NCI-H1092 treated with DMSO at 0.1 percent for 48 hours (cell line): Measurements from ENCODE around the gene DPM1.

Experiments used
- DNase-seq: peaks from one replicate; lab custom pipeline; 2025; lab: John Stamatoyannopoulos, UW

The DPM1 gene

GRCh38 chr20:50930139-50930975 is 28.0 kb downstream of the DPM1 start:
- peak; percentile 45 for DNase-seq

DNA sequence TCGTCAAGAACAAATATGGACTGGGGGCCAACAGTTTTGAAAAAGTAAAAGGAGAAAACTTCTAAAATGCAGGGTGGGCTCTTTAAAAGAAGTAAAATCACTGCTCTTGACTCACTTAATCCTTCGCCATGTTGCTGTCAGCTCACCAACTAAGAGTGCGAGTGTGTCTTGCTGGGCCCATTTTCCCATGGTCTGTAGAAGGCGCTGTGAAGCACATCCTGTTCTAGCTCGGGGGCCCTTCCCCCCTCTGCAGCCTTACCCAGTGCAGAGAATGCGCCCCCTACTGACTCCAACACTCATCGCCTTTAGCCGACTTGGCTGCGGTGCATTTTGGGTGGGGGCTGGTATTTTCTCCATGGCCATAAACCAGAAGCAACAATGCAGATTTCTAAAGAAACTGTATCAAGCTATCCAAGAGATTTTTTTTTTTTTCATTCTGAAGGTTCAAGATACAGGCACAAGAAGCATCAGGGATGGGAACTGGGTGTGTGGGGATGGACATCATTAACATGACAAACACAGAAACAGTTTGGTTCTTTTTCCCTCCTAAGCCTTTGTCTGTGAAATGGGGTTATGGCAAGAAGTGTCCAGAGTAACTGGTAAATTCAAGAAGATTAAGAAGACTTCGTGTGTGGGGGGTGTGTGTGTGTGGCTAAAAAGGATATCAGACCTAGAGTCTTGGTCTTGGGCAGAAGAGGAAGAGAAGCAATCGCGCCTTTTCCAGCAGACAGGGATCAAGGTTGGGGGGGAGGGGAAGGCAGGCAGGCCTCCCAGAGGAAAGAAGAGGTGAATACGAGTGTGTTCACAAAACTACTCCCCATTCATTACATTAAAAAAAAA is 28.8 kb downstream of the DPM1 start:
- DNase-seq: peak; percentile 82

DNA sequence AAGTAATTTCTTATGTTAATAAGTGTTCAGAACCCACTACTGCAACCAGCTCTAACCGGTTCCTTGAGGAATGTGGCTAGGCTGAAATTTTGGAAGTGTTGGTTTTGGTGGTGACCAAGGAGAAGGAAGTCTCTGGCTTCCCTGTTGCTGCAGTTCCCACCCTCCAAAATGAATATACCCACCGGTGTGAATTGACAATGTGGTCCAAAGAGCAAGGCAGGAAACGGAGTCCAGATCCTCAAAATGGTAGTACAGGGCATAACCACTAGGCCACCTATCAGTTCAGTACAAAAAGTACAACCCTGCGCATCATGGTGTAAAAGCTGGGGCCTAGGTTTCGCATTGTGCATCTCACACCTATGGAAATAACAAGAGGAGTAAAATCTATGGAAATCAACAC is 29.9 kb downstream of the DPM1 start:
- no peak for DNase-seq

DNA sequence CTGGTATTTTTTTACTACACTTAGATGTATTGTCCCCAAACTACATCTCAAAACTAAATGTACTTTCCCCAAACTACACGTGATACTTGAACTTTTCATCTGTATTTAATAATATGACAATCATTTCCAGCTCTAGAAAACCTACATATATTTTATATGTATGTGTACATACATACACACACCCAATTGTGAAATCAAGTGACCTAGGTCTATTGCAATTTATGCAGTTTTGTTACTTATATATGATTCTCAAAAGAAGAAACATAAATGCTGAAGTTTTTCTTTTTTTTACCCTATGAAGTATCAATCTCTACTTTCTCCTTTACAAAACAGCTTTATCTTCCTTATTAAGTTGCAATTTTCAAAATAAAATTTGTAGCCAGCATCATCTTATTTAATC is 31.8 kb downstream of the DPM1 start:
- no peak for DNase-seq

GRCh38 chr20:50924261-50924920 is 33.9 kb downstream of the DPM1 start:
- no peak for DNase-seq

DNA sequence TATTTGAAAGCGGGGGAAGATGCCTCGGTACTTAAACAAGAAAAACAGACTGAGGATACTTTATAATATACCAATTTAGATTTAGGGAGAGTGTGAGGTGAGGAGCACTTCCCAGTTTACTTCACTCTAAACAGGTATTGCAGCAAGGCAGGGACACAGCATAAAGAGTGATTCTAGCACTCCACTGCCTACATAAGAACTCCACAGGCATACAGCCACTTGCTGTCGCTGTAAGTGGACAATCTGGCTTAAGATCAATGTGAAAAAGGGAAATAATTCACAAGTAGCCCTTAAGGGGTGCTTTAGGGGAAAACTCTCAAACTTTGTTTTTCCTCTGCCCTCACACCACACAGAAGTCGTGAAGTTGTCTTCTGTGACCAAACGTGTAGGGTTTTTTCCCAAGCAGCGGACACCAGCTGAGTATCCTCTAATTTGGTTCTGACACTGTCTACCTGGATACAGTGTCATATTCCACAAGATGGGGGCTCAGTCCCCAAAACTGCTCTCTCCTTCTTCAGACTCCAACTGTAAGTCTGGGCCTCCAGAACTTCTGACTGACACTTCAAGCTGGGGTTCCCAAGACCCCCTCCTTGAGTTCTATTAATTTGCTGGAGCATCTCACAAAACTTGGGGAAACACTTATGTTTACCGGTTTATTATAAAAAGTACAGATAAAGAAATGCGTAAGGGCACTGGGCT is 36.4 kb downstream of the DPM1 start:
- no peak for DNase-seq

DNA sequence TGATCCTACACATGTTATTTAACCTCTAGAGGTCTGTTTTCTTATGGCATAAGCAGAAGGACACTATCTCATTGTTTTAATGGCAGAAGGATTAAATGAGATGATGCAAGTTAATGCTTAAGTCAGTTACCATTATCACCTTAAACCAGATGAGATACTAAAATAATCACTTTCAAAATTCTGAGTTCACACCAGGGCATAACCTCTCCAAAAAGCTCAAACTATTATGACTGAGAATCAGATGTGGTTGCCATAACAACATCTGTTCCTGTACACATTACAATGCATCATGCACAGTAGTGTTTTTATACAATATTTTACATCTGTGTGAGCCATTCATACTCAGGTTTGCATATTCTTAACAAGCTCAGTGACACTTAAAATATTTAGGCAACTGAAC is 37.3 kb downstream of the DPM1 start:
- no peak for DNase-seq

- DNase-seq: no peak
These were observed 38.8 kb downstream of the DPM1 start for GRCh38 chr20:50919567-50919966.

GRCh38 chr20:50918403-50918802 is 39.9 kb downstream of the DPM1 start:
- no peak for DNase-seq

- DNase-seq: no peak
These were observed 41.4 kb downstream of the DPM1 start for GRCh38 chr20:50916934-50917333.

DNA sequence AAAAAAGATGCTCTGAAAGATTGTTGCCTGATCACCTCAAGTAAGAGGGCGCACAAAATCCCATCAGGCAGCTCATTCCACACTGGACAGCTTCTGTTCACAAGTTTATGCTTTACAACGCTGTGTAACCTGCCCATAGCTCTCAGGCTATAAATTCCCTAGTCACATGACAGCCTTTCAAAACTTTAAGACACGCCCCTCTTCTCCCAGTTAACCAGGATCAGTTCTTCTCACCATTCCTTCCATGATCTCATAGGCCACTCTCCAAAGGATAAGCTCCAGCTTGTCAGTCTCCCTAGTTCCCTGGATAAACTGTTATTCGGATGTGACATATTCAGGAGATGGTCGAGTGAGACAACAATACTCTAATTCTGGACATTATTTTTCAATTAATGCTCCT is 42.1 kb downstream of the DPM1 start:
- no peak for DNase-seq

GRCh38 chr20:50915424-50915823 is 42.9 kb downstream of the DPM1 start:
- DNase-seq: no peak

DNA sequence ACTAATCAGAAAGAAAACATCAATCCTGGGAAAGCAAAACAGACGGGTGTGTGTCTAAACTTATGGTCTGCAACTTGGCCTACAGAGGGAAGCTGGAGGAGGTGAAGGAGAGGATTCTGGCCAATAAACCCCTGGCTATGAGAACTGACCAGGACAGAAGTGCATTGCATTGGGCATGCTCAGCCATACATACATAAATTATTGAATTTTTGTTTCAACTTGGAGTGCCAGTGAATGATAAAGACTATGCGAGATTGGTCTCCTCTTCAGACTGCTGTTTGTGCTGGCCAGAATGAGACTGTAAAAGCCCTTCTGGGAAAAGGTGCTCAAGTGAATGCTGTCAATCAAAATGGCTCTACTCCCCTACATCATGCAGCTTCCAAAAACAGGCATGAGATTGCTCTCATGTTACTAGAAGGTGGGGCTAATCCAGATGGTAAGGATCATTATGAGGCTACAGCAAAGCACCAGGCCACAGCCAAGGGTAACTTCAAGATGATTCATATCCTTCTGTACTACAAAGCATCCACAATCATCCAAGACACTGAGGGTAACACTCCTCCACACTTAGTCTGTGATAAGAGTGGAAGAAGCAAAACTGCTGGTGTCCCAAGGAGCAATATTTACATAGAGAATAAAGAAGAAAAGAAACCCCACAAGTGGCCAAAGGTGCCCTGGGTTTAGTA is 44.5 kb downstream of the DPM1 start:
- DNase-seq: no peak

DNA sequence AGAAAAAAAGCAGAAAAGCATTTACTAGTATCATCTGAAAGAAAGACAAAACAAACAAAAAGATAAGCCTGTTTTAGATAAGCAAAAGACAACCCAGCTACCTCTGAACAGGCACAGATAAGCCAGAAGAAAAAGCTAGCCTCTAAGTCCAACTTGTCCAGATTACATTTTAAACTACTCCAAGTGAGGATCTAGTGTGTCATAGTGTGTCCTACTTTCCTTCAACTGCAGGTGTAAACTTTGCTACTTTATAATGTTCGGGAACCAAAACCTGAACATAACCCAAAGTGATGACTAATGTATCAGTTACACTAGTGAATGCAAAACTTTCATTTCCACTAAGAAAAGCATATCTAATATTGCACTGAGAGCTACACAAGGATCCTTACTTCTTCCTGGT is 46.6 kb downstream of the DPM1 start:
- no peak for DNase-seq

GRCh38 chr20:50911030-50911429 is 47.3 kb downstream of the DPM1 start:
- no peak for DNase-seq

DNA sequence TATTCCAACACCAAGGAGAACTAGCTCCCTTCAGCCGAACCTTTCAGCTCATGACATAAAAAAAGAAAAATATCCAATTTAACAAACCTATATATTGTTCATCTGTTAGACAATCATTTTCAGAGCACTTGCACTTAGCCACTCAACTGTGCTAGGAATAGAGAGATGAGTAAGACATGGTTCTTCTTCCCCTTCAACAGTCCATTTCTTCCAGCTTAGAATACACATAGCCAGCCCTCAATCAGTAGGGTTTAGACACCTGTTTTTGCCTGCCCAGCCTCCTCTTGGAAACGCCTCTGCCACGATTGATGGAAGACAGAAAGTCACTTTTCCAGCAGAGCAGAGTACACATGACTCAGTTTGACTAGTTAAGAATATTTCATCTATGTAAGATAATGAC is 48.9 kb downstream of the DPM1 start:
- no peak for DNase-seq

DNA sequence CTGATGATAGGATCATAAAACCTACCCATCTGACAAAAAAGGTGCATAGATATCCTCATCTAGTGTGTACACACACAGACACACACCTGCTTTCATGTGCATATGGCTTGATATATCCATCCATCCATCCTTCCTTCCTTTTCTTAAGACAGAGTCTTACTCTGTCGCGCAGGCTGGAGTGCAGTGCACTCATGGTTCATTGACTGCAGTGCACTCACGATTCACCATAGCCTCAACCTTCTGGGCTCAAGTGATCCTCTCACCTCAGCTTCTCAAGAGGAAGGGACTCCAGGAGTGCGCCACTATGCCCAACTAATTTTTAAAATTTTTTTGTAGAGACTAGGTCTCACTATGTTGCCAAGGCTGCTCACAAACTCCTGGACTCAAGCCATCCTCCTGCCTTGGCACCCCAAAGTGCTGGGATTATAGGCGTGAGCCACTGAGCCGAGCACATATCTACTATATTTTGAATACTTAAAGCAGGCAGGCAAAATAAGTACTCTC is 54.2 kb downstream of the DPM1 start:
- no peak for DNase-seq

- no peak for DNase-seq
These were observed 54.8 kb downstream of the DPM1 start for GRCh38 chr20:50903353-50904051.

DNA sequence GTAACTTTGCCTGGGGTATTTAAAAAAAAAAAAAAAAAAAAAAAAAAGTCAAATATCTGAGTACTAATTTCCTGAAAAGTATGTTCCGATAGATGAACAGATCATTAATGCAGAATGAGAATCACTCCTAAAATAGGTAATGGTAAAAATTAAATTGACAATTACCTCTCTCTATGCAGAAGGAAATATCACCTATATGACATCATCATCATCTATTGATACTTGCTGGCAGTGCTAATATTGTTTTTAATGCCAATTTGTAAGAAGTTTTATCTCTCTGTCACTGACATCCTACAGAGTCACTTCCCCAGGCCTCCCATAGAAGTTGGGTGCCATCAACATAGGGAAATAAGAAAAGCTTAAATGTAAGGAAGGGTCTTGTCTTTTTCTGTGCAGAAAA is 57.0 kb downstream of the DPM1 start:
- DNase-seq: no peak

GRCh38 chr20:50900261-50900660 is 58.1 kb downstream of the DPM1 start:
- no peak for DNase-seq

GRCh38 chr20:50898475-50898874 is 59.9 kb downstream of the DPM1 start:
- no peak for DNase-seq
